GM18873 (cell line): ENCODE measurements around the gene B3GNT2.
"Not testable (repeated sequence)": the region's sequence is repeated elsewhere in the genome, so short reads cannot be mapped to it uniquely, and the experiment has no call there.

Experiments
- ATAC-seq: cut with Tn5 transposase; IDR thresholded peaks from one replicate; pipeline ENCODE4 v1.9.1; 2021; ENCODE audit warnings: mild to moderate bottlenecking, moderate library complexity, moderate number of reproducible peaks; ENCODE audit not compliant: unreplicated experiment, low FRiP score

B3GNT2 gene

GRCh38 chr2:62229082-62229605 lies 33.2 kb downstream of the B3GNT2 start:
- no peak for ATAC-seq

- ATAC-seq, result no peak
Measured at GRCh38 chr2:62231541-62231940, 35.6 kb downstream of the B3GNT2 start.

GRCh38 chr2:62234755-62235655 lies 39.1 kb downstream of the B3GNT2 start:
- no peak for ATAC-seq

GRCh38 chr2:62236499-62236898 lies 40.6 kb downstream of the B3GNT2 start:
- no peak for ATAC-seq

- ATAC-seq, result no peak
Measured at GRCh38 chr2:62238236-62238635, 42.3 kb downstream of the B3GNT2 start.

GRCh38 chr2:62240546-62240945 lies 44.6 kb downstream of the B3GNT2 start:
- no peak for ATAC-seq

GRCh38 chr2:62243983-62244382 lies 48.1 kb downstream of the B3GNT2 start:
- ATAC-seq, result no peak

GRCh38 chr2:62248226-62248625 lies 52.3 kb downstream of the B3GNT2 start:
- no peak for ATAC-seq

GRCh38 chr2:62250239-62250638 lies 54.3 kb downstream of the B3GNT2 start:
- ATAC-seq, result no peak

- ATAC-seq, result no peak
Measured at GRCh38 chr2:62254424-62255266, 58.7 kb downstream of the B3GNT2 start.

GRCh38 chr2:62257466-62257865 lies 61.6 kb downstream of the B3GNT2 start:
- ATAC-seq, result no peak

GRCh38 chr2:62263076-62263715 lies 67.3 kb downstream of the B3GNT2 start:
- ATAC-seq, result no peak

- ATAC-seq, result no peak
Measured at GRCh38 chr2:62264186-62264585, 68.3 kb downstream of the B3GNT2 start.

GRCh38 chr2:62265106-62265505 lies 69.2 kb downstream of the B3GNT2 start:
- ATAC-seq, result no peak

- no peak for ATAC-seq
Measured at GRCh38 chr2:62266433-62267038, 70.6 kb downstream of the B3GNT2 start.

GRCh38 chr2:62267696-62268095 lies 71.8 kb downstream of the B3GNT2 start:
- no peak for ATAC-seq

- ATAC-seq, result not testable (repeated sequence)
Measured at GRCh38 chr2:62268681-62269188, 72.8 kb downstream of the B3GNT2 start.

GRCh38 chr2:62270728-62271127 lies 74.8 kb downstream of the B3GNT2 start:
- no peak for ATAC-seq
